HG03196 (cell line): ENCODE results near the gene MARK3.

Experiments
- ATAC-seq: cut with Tn5 transposase; IDR thresholded peaks from one replicate; pipeline ENCODE4 v1.9.1; 2021; ENCODE audit not compliant: unreplicated experiment

The MARK3 gene

GRCh38 chr14:103535081-103535890, 150.1 kb downstream of the MARK3 start:
- ATAC-seq: no peak

GRCh38 chr14:103535891-103536565, 150.8 kb downstream of the MARK3 start:
- no peak for ATAC-seq

GRCh38 chr14:103536693-103537092, 151.5 kb downstream of the MARK3 start:
- ATAC-seq: no peak

GRCh38 chr14:103537175-103537990, 152.2 kb downstream of the MARK3 start:
- ATAC-seq: no peak

- ATAC-seq: no peak
These were observed 153.3 kb downstream of the MARK3 start for GRCh38 chr14:103538291-103539055.

- no peak for ATAC-seq
These were observed 154.0 kb downstream of the MARK3 start for GRCh38 chr14:103539056-103539825.

GRCh38 chr14:103540821-103541708, 155.8 kb downstream of the MARK3 start:
- ATAC-seq: no peak

GRCh38 chr14:103541709-103542604, 156.7 kb downstream of the MARK3 start:
- no peak for ATAC-seq

GRCh38 chr14:103542605-103543088, 157.4 kb downstream of the MARK3 start:
- ATAC-seq: no peak

- ATAC-seq: no peak
These were observed 157.9 kb downstream of the MARK3 start for GRCh38 chr14:103543140-103543539.

GRCh38 chr14:103543721-103544387, 158.6 kb downstream of the MARK3 start:
- ATAC-seq: no peak

GRCh38 chr14:103544388-103545218, 159.4 kb downstream of the MARK3 start:
- ATAC-seq: no peak

GRCh38 chr14:103545219-103545914, 160.2 kb downstream of the MARK3 start:
- ATAC-seq: no peak

GRCh38 chr14:103545915-103546651, 160.9 kb downstream of the MARK3 start:
- ATAC-seq: no peak
